Endodermal cell (in vitro differentiated cells): ENCODE data around the gene GTPBP8. TPM values are rescaled to one million over a fixed set of nuclear protein-coding genes. Genes with fewer than 3 reads are reported as not detected.

Source experiments
- DNase-seq: peaks from one replicate; pipeline ENCODE4 v3.0.0-alpha.2; 2017
- H3K27ac ChIP-seq: 2 replicates; pipeline ENCODE4 v1.5.1; 2013; ENCODE audit warnings: mild to moderate bottlenecking, low read depth, low read length, moderate library complexity
- H3K27me3 ChIP-seq: 2 replicates; pipeline ENCODE4 v1.6.1; 2013; ENCODE audit warnings: mild to moderate bottlenecking, low read length, moderate library complexity; ENCODE audit not compliant: insufficient read depth, control insufficient read depth, poor library complexity, severe bottlenecking
- H3K36me3 ChIP-seq: 2 replicates; pipeline ENCODE4 v1.7.0; 2013; ENCODE audit warnings: mild to moderate bottlenecking, low read length, moderate library complexity; ENCODE audit not compliant: control insufficient read depth, insufficient read depth
- H3K4me1 ChIP-seq: one replicate; pipeline ENCODE4 v1.7.0; 2013; ENCODE audit warnings: low read length; ENCODE audit not compliant: control insufficient read depth, insufficient read depth
- H3K4me3 ChIP-seq: 2 replicates; pipeline ENCODE4 v1.5.1; 2013; ENCODE audit warnings: mild to moderate bottlenecking, low read length, moderate library complexity
- H3K9ac ChIP-seq: 2 replicates; pipeline ENCODE4 v1.6.1; 2013; ENCODE audit warnings: mild to moderate bottlenecking, low read length, moderate library complexity; ENCODE audit not compliant: poor library complexity, severe bottlenecking; ENCODE audit errors: extremely low read depth
- H3K9me3 ChIP-seq: 2 replicates; pipeline ENCODE4 v1.6.1; 2013; ENCODE audit warnings: mild to moderate bottlenecking, low read length, moderate library complexity; ENCODE audit not compliant: control insufficient read depth
- H3K27ac Mint-ChIP-seq: 2 replicates; pipeline ENCODE4 v1.8.0; 2020; ENCODE audit warnings: mixed read lengths
- H3K27me3 Mint-ChIP-seq: 2 replicates; pipeline ENCODE4 v1.8.0; 2021; ENCODE audit warnings: mild to moderate bottlenecking, mixed read lengths; ENCODE audit not compliant: insufficient read depth
- H3K36me3 Mint-ChIP-seq: 2 replicates; pipeline ENCODE4 v1.8.0; 2020; ENCODE audit warnings: low read depth, mixed read lengths
- H3K4me1 Mint-ChIP-seq: 2 replicates; pipeline ENCODE4 v1.8.0; 2020; ENCODE audit warnings: mixed read lengths
- H3K4me3 Mint-ChIP-seq: 2 replicates; pipeline ENCODE4 v1.8.0; 2020; ENCODE audit warnings: mild to moderate bottlenecking, moderate library complexity, mixed read lengths
- H3K9me3 Mint-ChIP-seq: 2 replicates; pipeline ENCODE4 v1.8.0; 2020; ENCODE audit warnings: mild to moderate bottlenecking, mixed read lengths
- CTCF ChIP-seq: fragments of 200-600 bp; sonication (generic); conservative IDR thresholded peaks from 2 replicates; pipeline ENCODE4 v1.5.0; 2021; ENCODE audit warnings: antibody characterized with exemption, mild to moderate bottlenecking
- WGBS, 2 experiments: methylation state at CpG; one replicate each; pipeline versions ENCODE4 v1.1.5 to v1.1.7; 2013; ENCODE audit warnings: missing lambda C conversion rate in 2 of 2, mixed read lengths in 1 of 2; ENCODE audit not compliant: insufficient coverage in 1 of 2, insufficient read length in 1 of 2; 5-methylcytosine and 5-hydroxymethylcytosine counted together
- total RNA-seq, 2 donors: library from RNA; stranded (reverse); fragmentation: NEBNext Ultra II Directional in 1 of 2; extraction: Animal tissue kit (Norgen Biotek cat#: 25700) in 1 of 2; gene quantifications; 2 replicates in 1 of 2; 3 replicates in 1 of 2; pipeline ENCODE4 v1.2.1, GENCODE V29; 2021

The GTPBP8 gene
- total RNA-seq, 2 donors from 2014 or later, result 23.9 to 35.5 TPM

- H3K27ac Mint-ChIP-seq, result no peak overlapping the region
- H3K4me1 ChIP-seq, result peaks cover 4% of the 10 kb centered on the region
- H3K4me1 Mint-ChIP-seq, result peaks cover 11% of the 10 kb centered on the region
- H3K9ac ChIP-seq, result no peak overlapping the region
- H3K36me3 Mint-ChIP-seq, result peaks cover 62% of the 10 kb centered on the region
- no peak for DNase-seq
- no peaks in the 10 kb centered on the region for H3K9me3 Mint-ChIP-seq
- no peaks in the 10 kb centered on the region for H3K27me3 Mint-ChIP-seq
- H3K4me3 Mint-ChIP-seq, result no peak overlapping the region
- TF ChIP-seq CTCF, result no peak
- peaks cover 84% of the 10 kb centered on the region for H3K36me3 ChIP-seq
- H3K27me3 ChIP-seq, result no peaks in the 10 kb centered on the region
- no peak overlapping the region for H3K27ac ChIP-seq
- H3K4me3 ChIP-seq, result no peak overlapping the region
- H3K9me3 ChIP-seq, result no peaks in the 10 kb centered on the region
Measured at GRCh38 chr3:113013593-113013992, 22.8 kb downstream of the GTPBP8 start.

GRCh38 chr3:113018536-113019181 is 27.9 kb downstream of the GTPBP8 start:
- Mint-ChIP-seq H3K4me3 (peak overlapping the region; percentile 95), H3K27me3 (no peaks in the 10 kb centered on the region), H3K9me3 (no peaks in the 10 kb centered on the region), H3K4me1 (peaks cover 13% of the 10 kb centered on the region), H3K36me3 (peaks cover 27% of the 10 kb centered on the region), H3K27ac (peak overlapping the region; percentile 97)
- Histone ChIP-seq H3K27ac (peak overlapping the region; percentile 92), H3K4me1 (peaks cover 4% of the 10 kb centered on the region), H3K9ac (peak overlapping the region; percentile 92), H3K9me3 (no peaks in the 10 kb centered on the region), H3K36me3 (peaks cover 34% of the 10 kb centered on the region), H3K4me3 (peak overlapping the region; percentile 100), H3K27me3 (no peaks in the 10 kb centered on the region)
- no peak for DNase-seq
- WGBS, 2 experiments, result 8 to 13% methylated on average over 4 to 13 of the region's 13 CpGs
- TF ChIP-seq CTCF, result no peak

DNA sequence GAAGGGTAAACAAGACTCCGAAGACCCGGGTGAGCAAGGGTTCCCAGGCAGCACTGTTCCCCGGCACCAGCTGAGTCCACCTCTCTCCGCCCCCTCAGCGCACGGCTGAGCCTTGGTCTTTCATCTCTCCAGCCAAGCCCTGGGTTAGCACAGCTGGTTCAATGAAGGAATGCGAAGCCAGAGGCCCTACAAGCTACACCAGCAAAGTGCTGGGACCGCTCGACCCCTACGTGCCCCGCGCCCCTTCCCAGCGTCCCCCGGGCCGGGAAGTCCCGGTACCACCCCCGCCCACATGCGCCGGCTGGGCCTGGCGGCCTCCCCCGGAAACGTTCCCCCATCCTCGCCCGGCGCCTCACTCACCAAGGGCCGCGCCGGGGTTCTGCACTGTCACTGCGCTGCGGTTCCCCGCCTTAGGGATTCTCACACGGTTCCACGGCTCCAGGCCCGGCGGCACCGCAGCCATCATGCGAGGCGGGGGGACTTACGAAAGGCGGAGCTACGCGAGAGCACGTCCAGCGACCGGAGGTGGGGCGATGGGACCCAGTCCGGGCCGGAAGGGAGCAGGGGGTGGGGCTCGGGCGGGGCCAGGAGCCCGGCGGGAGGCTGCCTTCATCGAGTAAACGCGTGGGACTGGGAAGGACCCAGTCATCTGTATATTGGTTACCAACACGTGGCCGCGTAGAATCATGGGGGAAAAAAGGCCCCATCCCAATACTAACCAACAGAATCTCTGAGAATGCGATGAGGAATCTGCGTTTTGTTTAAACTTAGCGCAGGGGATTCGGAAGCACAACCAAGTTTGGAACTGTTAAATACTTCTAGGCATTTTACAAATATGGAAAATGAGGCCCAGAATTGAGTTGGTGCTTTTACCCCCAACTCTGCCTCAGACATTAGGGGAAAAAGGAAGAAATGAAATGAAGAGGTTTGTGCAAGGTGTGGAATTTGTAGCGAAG is 28.7 kb downstream of the GTPBP8 start:
- Mint-ChIP-seq H3K4me1 (peaks cover 13% of the 10 kb centered on the region), H3K9me3 (no peaks in the 10 kb centered on the region), H3K27ac (peak overlapping the region; percentile 97), H3K27me3 (no peaks in the 10 kb centered on the region), H3K36me3 (peaks cover 21% of the 10 kb centered on the region), H3K4me3 (peak overlapping the region; percentile 95)
- no peak for TF ChIP-seq CTCF
- WGBS, 2 experiments, result 6 to 79% methylated on average over 5 to 63 of the region's 63 CpGs
- H3K27me3 ChIP-seq, result no peaks in the 10 kb centered on the region
- no peaks in the 10 kb centered on the region for H3K9me3 ChIP-seq
- peak overlapping the region; percentile 92 for H3K27ac ChIP-seq
- H3K4me3 ChIP-seq, result peak overlapping the region; percentile 100
- peak overlapping the region; percentile 92 for H3K9ac ChIP-seq
- DNase-seq, result peak; percentile 94
- H3K4me1 ChIP-seq, result peaks cover 4% of the 10 kb centered on the region
- H3K36me3 ChIP-seq, result peaks cover 29% of the 10 kb centered on the region
